Mesenchymal stem cell (in vitro differentiated cells and primary cell): ENCODE measurements around the gene CAPN5.

Experiments used
- DNase-seq: peaks from one replicate; pipeline ENCODE4 v3.0.0-alpha.2; 2013
- H2AFZ ChIP-seq: one replicate; pipeline ENCODE4 v1.6.1; 2013; ENCODE audit warnings: low read depth, mild to moderate bottlenecking, control low read depth, inconsistent platforms, low read length, moderate library complexity
- H2AK5ac ChIP-seq: 2 replicates; pipeline ENCODE4 v1.6.1; 2013; ENCODE audit warnings: low read length, moderate library complexity, mild to moderate bottlenecking, inconsistent platforms; ENCODE audit not compliant: severe bottlenecking
- H2BK120ac ChIP-seq: one replicate; pipeline ENCODE4 v1.6.1; 2013; ENCODE audit warnings: low read depth, mild to moderate bottlenecking, inconsistent platforms, low read length, moderate library complexity
- H2BK12ac ChIP-seq, 2 experiments: one replicate each; pipeline ENCODE4 v1.6.1; 2013; ENCODE audit warnings: inconsistent platforms in 2 of 2, low read length in 2 of 2, mild to moderate bottlenecking in 2 of 2, moderate library complexity in 2 of 2, control low read depth in 1 of 2
- H2BK15ac ChIP-seq: one replicate; pipeline ENCODE4 v1.6.1; 2013; ENCODE audit warnings: mild to moderate bottlenecking, low read depth, inconsistent platforms; ENCODE audit not compliant: poor library complexity, severe bottlenecking
- H2BK5ac ChIP-seq: 2 replicates; pipeline ENCODE4 v1.6.1; 2013; ENCODE audit warnings: low read depth, mild to moderate bottlenecking, low read length, control low read depth, inconsistent platforms; ENCODE audit not compliant: poor library complexity, severe bottlenecking
- H3K14ac ChIP-seq, 2 experiments: one replicate each; pipeline ENCODE4 v1.6.1; 2013; ENCODE audit warnings: inconsistent platforms in 2 of 2, low read length in 2 of 2, control low read depth in 1 of 2, mild to moderate bottlenecking in 1 of 2, moderate library complexity in 1 of 2
- H3K18ac ChIP-seq, 2 experiments: one replicate each; pipeline ENCODE4 v1.6.1; 2013; ENCODE audit warnings: inconsistent platforms in 2 of 2, low read length in 2 of 2, control low read depth in 1 of 2, low read depth in 1 of 2, mild to moderate bottlenecking in 1 of 2
- H3K23ac ChIP-seq, 2 experiments: one replicate each; pipeline ENCODE4 v1.6.1; 2013; ENCODE audit warnings: inconsistent platforms in 2 of 2, low read length in 2 of 2, mild to moderate bottlenecking in 2 of 2, moderate library complexity in 2 of 2, control low read depth in 1 of 2
- H3K27ac ChIP-seq: 2 replicates; pipeline ENCODE4 v1.5.1; 2013; ENCODE audit warnings: mild to moderate bottlenecking, moderate library complexity, low read length, control low read depth, inconsistent platforms; ENCODE audit not compliant: poor library complexity, severe bottlenecking
- H3K27me3 ChIP-seq, 2 experiments: 2 replicates each; pipeline versions ENCODE4 v1.6.1 to v1.7.0; 2013; ENCODE audit warnings: low read length in 2 of 2, mild to moderate bottlenecking in 2 of 2, moderate library complexity in 2 of 2, control low read depth in 1 of 2, inconsistent platforms in 1 of 2; ENCODE audit not compliant: control insufficient read depth in 1 of 2, insufficient read depth in 1 of 2
- H3K36me3 ChIP-seq, 2 experiments: 2 replicates each; pipeline versions ENCODE4 v1.6.1 to v1.7.0; 2013; ENCODE audit warnings: low read length in 2 of 2, control low read depth in 1 of 2, inconsistent platforms in 1 of 2, low read depth in 1 of 2, mild to moderate bottlenecking in 1 of 2; ENCODE audit not compliant: insufficient read depth in 2 of 2, control insufficient read depth in 1 of 2
- H3K4ac ChIP-seq, 2 experiments: one replicate each; pipeline ENCODE4 v1.6.1; 2013; ENCODE audit warnings: inconsistent platforms in 2 of 2, low read length in 2 of 2, mild to moderate bottlenecking in 2 of 2, moderate library complexity in 2 of 2, control low read depth in 1 of 2, low read depth in 1 of 2
- H3K4me1 ChIP-seq: 2 replicates; pipeline ENCODE4 v1.6.1; 2013; ENCODE audit warnings: low read depth, low read length, control low read depth; ENCODE audit not compliant: control insufficient read depth, insufficient read depth
- H3K4me2 ChIP-seq: 2 replicates; pipeline ENCODE4 v1.6.1; 2013; ENCODE audit warnings: low read length, mild to moderate bottlenecking, inconsistent platforms; ENCODE audit not compliant: poor library complexity, severe bottlenecking
- H3K4me3 ChIP-seq, 2 experiments: 2 replicates each; pipeline versions ENCODE4 v1.5.1 to v1.7.0; 2013; ENCODE audit warnings: low read length in 2 of 2, mild to moderate bottlenecking in 2 of 2, control low read depth in 1 of 2, low read depth in 1 of 2; ENCODE audit not compliant: insufficient read depth in 1 of 2
- H3K79me1 ChIP-seq: replicated peaks from 2 replicates; pipeline ENCODE4 v1.6.1; 2013; ENCODE audit warnings: mild to moderate bottlenecking, control low read depth, low read length, inconsistent platforms; ENCODE audit not compliant: poor library complexity, severe bottlenecking
- H3K9ac ChIP-seq: 2 replicates; pipeline ENCODE4 v1.7.0; 2013; ENCODE audit warnings: mild to moderate bottlenecking, low read length, moderate library complexity
- H3K9me3 ChIP-seq: 2 replicates; pipeline ENCODE4 v1.7.0; 2013; ENCODE audit warnings: mild to moderate bottlenecking, low read length; ENCODE audit not compliant: control insufficient read depth
- H4K8ac ChIP-seq: one replicate; pipeline ENCODE4 v1.6.1; 2013; ENCODE audit warnings: inconsistent platforms, mild to moderate bottlenecking, low read length, moderate library complexity
- H4K91ac ChIP-seq: one replicate; pipeline ENCODE4 v1.6.1; 2013; ENCODE audit warnings: mild to moderate bottlenecking, low read length, inconsistent platforms
- WGBS: methylation state at CpG from one replicate; pipeline ENCODE4 v1.1.7; 2013; ENCODE audit warnings: mixed read lengths; 5-methylcytosine and 5-hydroxymethylcytosine counted together

CAPN5 gene

DNA sequence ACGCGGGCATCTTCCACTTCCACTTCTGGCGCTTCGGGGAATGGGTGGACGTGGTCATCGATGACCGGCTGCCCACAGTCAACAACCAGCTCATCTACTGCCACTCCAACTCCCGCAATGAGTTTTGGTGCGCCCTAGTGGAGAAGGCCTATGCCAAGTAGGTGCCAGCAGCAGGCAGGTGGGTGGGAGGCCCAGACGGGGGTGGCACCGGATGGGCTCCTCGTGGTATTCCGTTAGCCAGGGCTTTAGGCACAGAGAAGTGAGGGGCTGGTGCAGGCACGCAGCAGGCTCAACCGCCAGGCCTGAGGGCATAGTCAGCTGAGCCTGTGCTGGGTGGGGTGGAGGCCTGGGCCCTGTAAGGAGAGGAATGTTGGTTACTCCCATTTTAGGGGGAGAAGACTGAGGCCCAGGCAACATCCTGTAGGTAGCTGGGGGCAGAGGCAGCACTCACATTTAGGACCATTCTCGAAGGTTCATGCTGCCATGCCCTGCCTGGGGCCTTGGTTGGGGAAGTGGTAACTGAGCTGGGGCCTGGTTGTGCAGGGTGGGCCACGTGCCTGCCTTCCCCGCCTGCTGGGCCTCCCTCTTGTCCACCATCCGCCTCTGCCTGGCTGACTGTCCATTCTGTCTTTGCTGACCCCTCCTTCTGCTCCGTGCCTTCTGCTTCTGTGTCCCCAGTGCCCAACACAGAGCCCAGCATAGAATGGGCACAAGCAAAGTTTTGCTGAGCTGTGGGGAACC is 46.0 kb downstream of the CAPN5 start:
- Histone ChIP-seq H3K79me1 (peaks cover 7% of the 10 kb centered on the region), H3K36me3 (peaks cover 25 to 31% of the 10 kb centered on the region in 2 experiments), H3K9me3 (no peaks in the 10 kb centered on the region), H2BK15ac (no peak overlapping the region), H2BK12ac (no peak overlapping the region), H3K27ac (no peak overlapping the region), H3K4me2 (no peak overlapping the region), H3K27me3 (no peaks in the 10 kb centered on the region), H2AFZ (no peak overlapping the region), H3K18ac (no peak overlapping the region), H2AK5ac (no peak overlapping the region), H3K4me3 (no peak overlapping the region), H4K8ac (peak overlapping the region; percentile 67), H3K23ac (no peak overlapping the region), H3K4ac (peak overlapping the region in 1 of 2 experiments; percentile 79), H4K91ac (peak overlapping the region; percentile 67), H2BK5ac (no peak overlapping the region), H3K9ac (peak overlapping the region; percentile 17), H2BK120ac (no peak overlapping the region), H3K4me1 (peaks cover 25% of the 10 kb centered on the region), H3K14ac (peak overlapping the region in 1 of 2 experiments; percentile 26)
- no peak for DNase-seq
- 92% methylated on average over 20 of the region's 20 CpGs for WGBS

DNA sequence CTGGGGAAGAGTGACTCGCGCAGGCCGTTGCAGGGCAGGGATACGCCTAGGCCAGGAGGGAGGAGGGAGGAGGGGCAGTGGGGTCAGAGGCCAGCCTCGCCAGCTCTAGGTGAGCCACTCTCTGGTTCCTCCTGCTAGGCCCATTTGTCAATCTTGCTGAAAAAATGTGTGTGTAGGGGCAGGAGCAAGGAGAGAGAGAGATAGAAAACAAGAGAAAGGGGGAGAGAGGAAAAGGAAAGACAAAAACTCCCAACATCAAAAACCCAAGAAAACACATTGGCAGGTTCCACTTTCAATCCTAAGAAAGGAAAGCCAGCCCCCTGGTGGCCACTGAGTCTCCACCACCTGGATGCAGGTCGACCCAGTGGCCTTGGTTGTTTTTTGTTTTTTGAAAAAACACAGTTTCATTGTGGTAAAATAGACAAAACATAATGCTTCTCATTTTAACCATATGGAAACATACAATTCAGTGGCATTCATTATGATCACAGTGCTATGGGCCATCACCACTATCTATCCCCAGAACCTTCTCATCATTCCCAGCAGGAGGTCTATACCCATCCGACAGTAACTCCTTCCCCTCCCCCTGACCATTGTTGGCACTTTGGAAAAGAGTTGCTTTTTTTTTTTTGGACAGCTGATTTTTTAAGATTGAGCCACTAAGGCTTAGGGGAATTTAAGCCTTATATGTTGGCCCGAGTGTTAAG is 46.8 kb downstream of the CAPN5 start:
- no peak overlapping the region for H2BK120ac ChIP-seq
- H3K23ac ChIP-seq, result no peak overlapping the region
- 70% methylated on average over 6 of the region's 8 CpGs for WGBS
- H3K18ac ChIP-seq, result no peak overlapping the region
- no peak overlapping the region for H3K27ac ChIP-seq
- H4K91ac ChIP-seq, result no peak overlapping the region
- no peak overlapping the region for H3K4me3 ChIP-seq
- H2BK5ac ChIP-seq, result no peak overlapping the region
- H2AK5ac ChIP-seq, result no peak overlapping the region
- H3K79me1 ChIP-seq, result peaks cover 7% of the 10 kb centered on the region
- H3K27me3 ChIP-seq, result no peaks in the 10 kb centered on the region
- H3K4me1 ChIP-seq, result peaks cover 24% of the 10 kb centered on the region
- no peak overlapping the region for H2BK12ac ChIP-seq
- no peak overlapping the region for H2AFZ ChIP-seq
- peak overlapping the region; percentile 17 for H3K9ac ChIP-seq
- H3K4ac ChIP-seq, result no peak overlapping the region
- no peaks in the 10 kb centered on the region for H3K9me3 ChIP-seq
- H2BK15ac ChIP-seq, result no peak overlapping the region
- H4K8ac ChIP-seq, result no peak overlapping the region
- H3K36me3 ChIP-seq, result peaks cover 33 to 38% of the 10 kb centered on the region in 2 experiments
- no peak overlapping the region for H3K4me2 ChIP-seq
- no peak overlapping the region for H3K14ac ChIP-seq
- DNase-seq, result peak; percentile 50

DNA sequence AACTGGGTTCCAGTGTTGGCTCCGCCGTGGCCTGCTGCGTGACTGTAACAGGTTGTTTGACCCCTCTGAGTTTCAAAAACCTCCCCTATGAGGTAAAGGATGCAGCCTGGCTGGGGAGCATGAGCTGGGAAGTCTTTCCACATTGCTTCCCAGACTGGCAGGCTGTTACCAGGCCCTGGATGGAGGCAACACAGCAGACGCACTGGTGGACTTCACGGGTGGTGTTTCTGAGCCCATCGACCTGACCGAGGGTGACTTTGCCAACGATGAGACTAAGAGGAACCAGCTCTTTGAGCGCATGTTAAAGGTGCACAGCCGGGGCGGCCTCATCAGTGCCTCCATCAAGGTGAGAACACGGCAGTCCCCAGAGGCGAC is 47.3 kb downstream of the CAPN5 start:
- Histone ChIP-seq H3K9ac (no peak overlapping the region), H2BK15ac (no peak overlapping the region), H4K8ac (no peak overlapping the region), H3K27me3 (no peaks in the 10 kb centered on the region), H2BK120ac (no peak overlapping the region), H3K9me3 (no peaks in the 10 kb centered on the region), H3K4me3 (no peak overlapping the region), H3K27ac (no peak overlapping the region), H3K23ac (no peak overlapping the region), H2BK5ac (no peak overlapping the region), H3K79me1 (peaks cover 7% of the 10 kb centered on the region), H4K91ac (no peak overlapping the region), H3K14ac (no peak overlapping the region), H2AFZ (no peak overlapping the region), H3K4me2 (no peak overlapping the region), H3K18ac (no peak overlapping the region), H2AK5ac (no peak overlapping the region), H2BK12ac (no peak overlapping the region), H3K4ac (no peak overlapping the region), H3K4me1 (peaks cover 24% of the 10 kb centered on the region), H3K36me3 (peaks cover 38 to 44% of the 10 kb centered on the region in 2 experiments)
- no peak for DNase-seq
- WGBS, result 97% methylated on average over 13 of the region's 13 CpGs

DNA sequence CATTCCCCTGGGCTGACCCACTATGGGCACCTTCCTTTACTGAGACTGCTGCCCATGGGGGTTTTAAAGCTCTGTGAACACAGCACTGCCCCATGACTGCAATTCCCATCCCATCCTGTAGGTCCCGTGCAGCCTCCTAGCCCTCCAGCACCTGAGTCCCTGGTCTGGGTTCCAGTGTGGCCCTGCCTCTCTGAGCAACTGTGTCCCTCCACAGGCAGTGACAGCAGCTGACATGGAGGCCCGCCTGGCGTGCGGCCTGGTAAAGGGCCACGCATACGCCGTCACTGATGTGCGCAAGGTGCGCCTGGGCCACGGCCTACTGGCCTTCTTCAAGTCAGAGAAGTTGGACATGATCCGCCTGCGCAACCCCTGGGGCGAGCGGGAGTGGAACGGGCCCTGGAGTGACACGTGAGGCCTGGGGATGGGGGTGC is 48.4 kb downstream of the CAPN5 start:
- no peak overlapping the region for H3K27ac ChIP-seq
- H2AFZ ChIP-seq, result no peak overlapping the region
- H3K27me3 ChIP-seq, result no peaks in the 10 kb centered on the region
- 97% methylated on average over 16 of the region's 16 CpGs for WGBS
- no peak for DNase-seq
- no peak overlapping the region for H3K23ac ChIP-seq
- H3K9me3 ChIP-seq, result no peaks in the 10 kb centered on the region
- no peak overlapping the region for H3K4ac ChIP-seq
- H4K91ac ChIP-seq, result peak overlapping the region; percentile 35
- no peak overlapping the region for H3K18ac ChIP-seq
- peaks cover 18% of the 10 kb centered on the region for H3K4me1 ChIP-seq
- no peak overlapping the region for H2AK5ac ChIP-seq
- H2BK15ac ChIP-seq, result no peak overlapping the region
- H3K4me3 ChIP-seq, result no peak overlapping the region
- H3K79me1 ChIP-seq, result peaks cover 6% of the 10 kb centered on the region
- peaks cover 48 to 51% of the 10 kb centered on the region in 2 experiments for H3K36me3 ChIP-seq
- no peak overlapping the region for H3K9ac ChIP-seq
- no peak overlapping the region for H3K4me2 ChIP-seq
- no peak overlapping the region for H2BK5ac ChIP-seq
- no peak overlapping the region for H2BK120ac ChIP-seq
- no peak overlapping the region for H4K8ac ChIP-seq
- H3K14ac ChIP-seq, result no peak overlapping the region
- H2BK12ac ChIP-seq, result no peak overlapping the region
